ENCODE measurements around the gene CAMK1D. TPM values are rescaled to one million over a fixed set of nuclear protein-coding genes. Genes with fewer than 3 reads are reported as not detected.
"Not testable (repeated sequence)": the region's sequence is repeated elsewhere in the genome, so short reads cannot be mapped to it uniquely, and the experiment has no call there.

The CAMK1D gene
- total RNA-seq, 1 donor from 2014 or later = 58.8 TPM

GRCh38 chr10:12862459-12862858 lies 513.1 kb downstream of the CAMK1D start:
- H3K27ac Mint-ChIP-seq = no peak overlapping the region

GRCh38 chr10:12865515-12865914 lies 516.2 kb downstream of the CAMK1D start:
- intact Hi-C loops (cut with micrococcal nuclease); CTCF ChIA-PET; ATAC-seq (ENCODE audit: low read depth); H3K9me3 Mint-ChIP-seq; DNase-seq; POLR2A ChIA-PET; H3K4me1 Mint-ChIP-seq; H3K27ac Mint-ChIP-seq; H3K36me3 Mint-ChIP-seq (ENCODE audit: low read depth); H3K27me3 Mint-ChIP-seq; H3K4me3 Mint-ChIP-seq: not testable (repeated sequence)

More at GRCh38 chr10:12862459-12862858, 513.1 kb downstream of the CAMK1D start:
- H3K27me3 Mint-ChIP-seq = peaks cover 5% of the 10 kb centered on the region
- POLR2A ChIA-PET = no interaction called here
- CTCF ChIA-PET = no interaction called here
- no peak for DNase-seq
- H3K4me1 Mint-ChIP-seq = peaks cover 1% of the 10 kb centered on the region
- TF ChIP-seq, protein P1, sequence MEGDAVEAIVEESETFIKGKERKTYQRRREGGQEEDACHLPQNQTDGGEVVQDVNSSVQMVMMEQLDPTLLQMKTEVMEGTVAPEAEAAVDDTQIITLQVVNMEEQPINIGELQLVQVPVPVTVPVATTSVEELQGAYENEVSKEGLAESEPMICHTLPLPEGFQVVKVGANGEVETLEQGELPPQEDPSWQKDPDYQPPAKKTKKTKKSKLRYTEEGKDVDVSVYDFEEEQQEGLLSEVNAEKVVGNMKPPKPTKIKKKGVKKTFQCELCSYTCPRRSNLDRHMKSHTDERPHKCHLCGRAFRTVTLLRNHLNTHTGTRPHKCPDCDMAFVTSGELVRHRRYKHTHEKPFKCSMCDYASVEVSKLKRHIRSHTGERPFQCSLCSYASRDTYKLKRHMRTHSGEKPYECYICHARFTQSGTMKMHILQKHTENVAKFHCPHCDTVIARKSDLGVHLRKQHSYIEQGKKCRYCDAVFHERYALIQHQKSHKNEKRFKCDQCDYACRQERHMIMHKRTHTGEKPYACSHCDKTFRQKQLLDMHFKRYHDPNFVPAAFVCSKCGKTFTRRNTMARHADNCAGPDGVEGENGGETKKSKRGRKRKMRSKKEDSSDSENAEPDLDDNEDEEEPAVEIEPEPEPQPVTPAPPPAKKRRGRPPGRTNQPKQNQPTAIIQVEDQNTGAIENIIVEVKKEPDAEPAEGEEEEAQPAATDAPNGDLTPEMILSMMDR (IDR thresholded peaks at IDR 0.05) = no peak
- H3K4me3 Mint-ChIP-seq = no peak overlapping the region
- H3K9me3 Mint-ChIP-seq = no peaks in the 10 kb centered on the region
- intact Hi-C loops (cut with micrococcal nuclease) = no loop called here
- no peaks in the 10 kb centered on the region for H3K36me3 Mint-ChIP-seq (ENCODE audit: low read depth)
- no peak for ATAC-seq (ENCODE audit: low read depth)

DNA sequence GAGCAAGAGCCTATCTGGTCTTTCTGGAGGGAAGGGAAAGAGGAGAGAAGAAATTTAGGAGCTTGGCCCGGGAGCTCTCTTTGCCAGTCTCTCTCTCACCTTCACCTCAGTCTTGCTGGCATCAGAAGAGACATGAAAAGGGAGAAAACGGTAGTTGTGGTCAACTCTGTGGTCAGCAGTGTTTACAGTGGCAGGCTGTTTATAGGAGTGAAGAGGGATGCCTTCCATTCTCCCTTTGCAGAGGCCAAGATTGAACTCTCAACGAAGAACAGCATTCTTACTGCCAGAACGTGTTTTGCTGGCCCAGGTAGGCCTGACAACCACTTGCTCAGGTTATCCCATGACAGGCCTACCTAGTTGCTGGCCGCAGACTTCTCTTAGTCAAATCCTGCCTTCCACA lies 518.9 kb downstream of the CAMK1D start:
- Mint-ChIP-seq H3K27ac (no peak overlapping the region), H3K4me3 (no peak overlapping the region), H3K4me1 (peaks cover 1% of the 10 kb centered on the region), H3K36me3 (ENCODE audit: low read depth) (no peaks in the 10 kb centered on the region), H3K27me3 (peaks cover 1% of the 10 kb centered on the region), H3K9me3 (no peaks in the 10 kb centered on the region)
- no peak for DNase-seq
- intact Hi-C loops (cut with micrococcal nuclease) = no loop called here
- CTCF ChIA-PET = no interaction called here
- TF ChIP-seq, protein P1 (IDR thresholded peaks at IDR 0.05) = no peak
- POLR2A ChIA-PET = no interaction called here
- no peak for ATAC-seq (ENCODE audit: low read depth)

DNA sequence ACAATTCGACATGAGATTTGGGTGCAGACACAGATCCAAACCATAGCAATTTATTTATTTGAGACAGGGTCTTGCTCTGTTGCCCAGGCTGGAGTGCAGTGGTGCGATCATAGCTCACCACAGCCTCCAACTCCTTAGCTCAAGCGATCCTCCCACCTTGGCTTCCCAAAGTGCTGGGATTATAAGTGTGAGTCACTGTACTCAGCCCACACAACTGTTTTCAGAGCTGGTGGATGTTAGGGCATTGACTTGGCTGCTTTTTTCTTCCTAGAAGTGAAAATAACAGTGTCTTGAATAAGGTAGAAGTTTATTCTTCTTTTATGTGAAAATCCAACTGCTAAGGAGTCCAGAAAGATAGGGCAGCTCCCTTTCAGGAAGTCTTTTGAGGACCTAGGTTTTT lies 520.1 kb downstream of the CAMK1D start:
- Mint-ChIP-seq H3K36me3 (ENCODE audit: low read depth) (no peaks in the 10 kb centered on the region), H3K4me3 (no peak overlapping the region), H3K27ac (no peak overlapping the region), H3K4me1 (peaks cover 1% of the 10 kb centered on the region), H3K9me3 (no peaks in the 10 kb centered on the region), H3K27me3 (peaks cover 1% of the 10 kb centered on the region)
- DNase-seq (no peak), ATAC-seq (ENCODE audit: low read depth) (no peak)
- ChIA-PET CTCF (no interaction called here), POLR2A (no interaction called here)
- intact Hi-C loops (cut with micrococcal nuclease) = no loop called here
- TF ChIP-seq, protein P1 (IDR thresholded peaks at IDR 0.05) = no peak

DNA sequence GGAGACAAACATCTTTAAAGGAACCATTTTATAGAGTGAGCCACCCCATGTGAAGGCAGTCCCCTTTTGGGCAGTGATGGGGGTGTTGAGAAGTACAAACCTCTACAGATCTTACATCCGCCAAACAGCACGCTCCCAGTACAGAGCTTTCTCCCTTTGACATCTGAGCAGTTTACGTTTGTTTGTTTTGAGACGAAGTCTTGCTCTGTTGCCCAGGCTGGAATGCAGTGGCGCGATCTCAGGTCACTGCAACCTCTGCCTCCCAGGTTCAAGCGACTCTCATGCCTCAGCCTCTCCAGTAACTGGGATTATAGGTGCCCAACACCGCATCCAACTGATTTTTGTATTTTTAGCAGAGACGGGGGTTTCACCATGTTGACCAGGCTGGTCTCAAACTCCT lies 523.2 kb downstream of the CAMK1D start:
- ChIA-PET CTCF (no interaction called here), POLR2A (no interaction called here)
- TF ChIP-seq, protein P1 (IDR thresholded peaks at IDR 0.05) = no peak
- Mint-ChIP-seq H3K27ac (no peak overlapping the region), H3K4me3 (no peak overlapping the region), H3K4me1 (no peaks in the 10 kb centered on the region), H3K27me3 (peaks cover 5% of the 10 kb centered on the region), H3K9me3 (no peaks in the 10 kb centered on the region), H3K36me3 (ENCODE audit: low read depth) (no peaks in the 10 kb centered on the region)
- DNase-seq (no peak), ATAC-seq (ENCODE audit: low read depth) (no peak)
- intact Hi-C loops (cut with micrococcal nuclease) = no loop called here

- CTCF ChIA-PET = no interaction called here
- ATAC-seq (ENCODE audit: low read depth) = no peak
- Mint-ChIP-seq H3K27ac (no peak overlapping the region), H3K4me3 (no peak overlapping the region), H3K27me3 (peaks cover 5% of the 10 kb centered on the region), H3K9me3 (no peaks in the 10 kb centered on the region), H3K4me1 (no peaks in the 10 kb centered on the region), H3K36me3 (ENCODE audit: low read depth) (no peaks in the 10 kb centered on the region)
- DNase-seq = no peak
- TF ChIP-seq, protein P1 (IDR thresholded peaks at IDR 0.05) = no peak
- intact Hi-C loops (cut with micrococcal nuclease) = no loop called here
- POLR2A ChIA-PET = no interaction called here
Observed at GRCh38 chr10:12873172-12873571, 523.8 kb downstream of the CAMK1D start.

All from activated B cell treated with CpG ODN at 0.5 μM for 24 hours (primary cell).